ENCODE results near the gene SPATA17. TPM values are rescaled to one million over a fixed set of nuclear protein-coding genes. Genes with fewer than 3 reads are reported as not detected.

SPATA17 gene
- total and polyA plus RNA-seq, 2 of the 13 experiments (the other 11 are each of a cell fraction or from before 2014, with no cell fraction given): 0.48 to 1.7 TPM

GRCh38 chr1:217919683-217920388, 288.7 kb downstream of the SPATA17 start (continued):
- no peak for TF ChIP-seq ZBTB43 (CRISPR knock-in tag; conservative IDR thresholded peaks at IDR 0.05)

Small RNAs within 50 kb of the gene (small RNA-seq; reads per million reads assigned to genes)
- gene UBBP2 (ENCODE audit: insufficient read depth in 2 of 3, insufficient read length in 3 of 3, low read depth in 2 of 3, low replicate concordance in 1 of 3): 0 reads per million in 3 experiments

Other genes starting within 250 kb of the SPATA17 start
- 15.7 and 19.4 TPM in 2 replicates for gene GPATCH2, start 254 bp upstream of the SPATA17 start, total RNA-seq (2016; rRNA removed; fragmentation: Illumina TruSeq; extraction: Trizol)
- 3.0 and 3.5 TPM in 2 replicates for gene GPATCH2, start 254 bp upstream of the SPATA17 start, polyA plus RNA-seq (2011; rRNA removed)

Data from HepG2 (cell line).